HUES64 (cell line): ENCODE measurements around the gene DENND6A.
"Not testable (repeated sequence)": the region's sequence is repeated elsewhere in the genome, so short reads cannot be mapped to it uniquely, and the experiment has no call there.

Experiments used
- H3K27ac ChIP-seq: 2 replicates; pipeline ENCODE4 v1.7.0; 2013; ENCODE audit warnings: low read depth, low read length, inconsistent platforms
- H3K27me3 ChIP-seq: 2 replicates; pipeline ENCODE4 v1.6.1; 2013; ENCODE audit warnings: mild to moderate bottlenecking, low read length; ENCODE audit not compliant: insufficient read depth
- H3K36me3 ChIP-seq: 2 replicates; pipeline ENCODE4 v1.6.1; 2013; ENCODE audit warnings: mild to moderate bottlenecking, low read length; ENCODE audit not compliant: insufficient read depth
- H3K4me1 ChIP-seq: 2 replicates; pipeline ENCODE4 v1.6.1; 2013; ENCODE audit warnings: mild to moderate bottlenecking, low read length, moderate library complexity; ENCODE audit not compliant: insufficient read depth
- H3K4me3 ChIP-seq: 2 replicates; pipeline ENCODE4 v1.5.1; 2013; ENCODE audit warnings: mild to moderate bottlenecking, low read length, moderate library complexity
- H3K9ac ChIP-seq: 2 replicates; pipeline ENCODE4 v1.6.1; 2013; ENCODE audit warnings: mild to moderate bottlenecking, low read depth, low read length
- H3K9me3 ChIP-seq: 2 replicates; pipeline ENCODE4 v1.6.1; 2013; ENCODE audit warnings: low read depth, low read length; ENCODE audit not compliant: insufficient read depth
- WGBS: fragments of 150-250, 120-280 bp; methylation state at CpG from one replicate; pipeline ENCODE4 v1.1.7; 2013; ENCODE audit warnings: missing lambda C conversion rate; 5-methylcytosine and 5-hydroxymethylcytosine counted together

Gene DENND6A

DNA sequence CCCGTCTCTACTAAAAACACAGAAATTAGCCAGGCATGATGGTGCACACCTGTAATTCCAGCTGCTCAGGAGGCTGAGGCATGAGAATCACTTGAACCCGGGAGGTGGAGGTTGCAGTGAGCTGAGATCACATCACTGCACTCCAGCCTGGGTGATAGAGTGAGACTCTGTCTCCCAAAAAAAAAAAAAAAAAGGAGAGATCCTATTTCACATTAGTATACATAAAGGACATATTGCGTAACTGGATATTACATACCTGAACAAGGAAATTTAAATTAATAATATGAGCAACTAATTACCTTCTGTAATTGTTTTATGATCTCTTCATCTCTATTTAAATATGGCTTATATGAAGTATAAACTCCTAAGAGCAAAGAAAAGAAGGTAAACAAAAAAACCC, 58.6 kb downstream of the DENND6A start:
- not testable (repeated sequence) for H3K9me3 ChIP-seq, H3K27ac ChIP-seq, H3K4me1 ChIP-seq, H3K4me3 ChIP-seq, H3K9ac ChIP-seq, H3K27me3 ChIP-seq
- WGBS = 92% methylated on average over 2 of the region's 3 CpGs
- H3K36me3 ChIP-seq = peaks cover 61% of the 10 kb centered on the region

DNA sequence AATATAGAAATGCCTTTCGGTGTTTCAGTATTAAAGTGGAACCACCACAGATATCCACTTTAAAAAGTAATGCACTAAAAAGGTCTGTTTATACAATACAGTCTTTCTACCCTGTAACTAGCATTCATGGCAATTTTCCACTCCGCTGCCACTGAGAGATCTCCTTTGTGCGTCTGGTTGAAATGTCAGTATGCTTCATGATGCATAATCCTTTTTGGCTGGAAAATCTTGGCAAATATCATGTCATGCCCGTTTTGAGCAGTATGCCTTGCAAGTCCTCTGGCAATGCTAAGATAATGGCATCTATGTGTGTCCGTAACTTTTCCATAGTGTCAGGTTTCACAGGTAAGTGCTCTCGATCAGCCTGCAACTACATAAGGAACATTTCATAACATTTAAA, 64.9 kb downstream of the DENND6A start:
- Histone ChIP-seq H3K27me3 (no peaks in the 10 kb centered on the region), H3K9me3 (no peaks in the 10 kb centered on the region), H3K4me1 (no peaks in the 10 kb centered on the region), H3K4me3 (no peak overlapping the region), H3K27ac (no peak overlapping the region), H3K36me3 (peaks cover 65% of the 10 kb centered on the region), H3K9ac (no peak overlapping the region)
- WGBS = 97% methylated on average over 6 of the region's 6 CpGs

GRCh38 chr3:57624801-57625200, 68.1 kb downstream of the DENND6A start:
- Histone ChIP-seq H3K36me3 (peaks cover 43% of the 10 kb centered on the region), H3K27me3 (no peaks in the 10 kb centered on the region), H3K27ac (no peak overlapping the region), H3K4me3 (no peak overlapping the region), H3K9me3 (no peaks in the 10 kb centered on the region), H3K4me1 (no peaks in the 10 kb centered on the region), H3K9ac (no peak overlapping the region)
- 93% methylated on average over 3 of the region's 3 CpGs for WGBS

DNA sequence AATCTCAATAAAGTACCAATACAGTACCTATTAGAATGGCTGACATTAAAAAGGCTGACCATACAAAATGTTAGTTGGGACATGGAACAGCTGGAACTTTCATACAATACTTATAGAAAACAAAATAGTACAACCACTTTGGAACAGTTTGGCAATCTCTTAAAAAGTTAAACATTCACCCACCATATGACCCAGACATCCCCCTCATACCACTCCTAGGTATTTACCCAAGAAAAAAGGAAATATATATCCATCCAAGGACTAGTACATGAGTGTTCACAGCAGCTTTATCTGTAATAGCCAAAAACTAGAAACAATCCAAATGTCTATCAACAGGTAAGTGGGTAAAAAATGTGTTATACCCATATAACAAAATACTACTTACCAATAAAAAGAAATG, 70.5 kb downstream of the DENND6A start:
- H3K27me3 ChIP-seq = no peaks in the 10 kb centered on the region
- H3K9ac ChIP-seq = no peak overlapping the region
- no peaks in the 10 kb centered on the region for H3K4me1 ChIP-seq
- H3K9me3 ChIP-seq = no peaks in the 10 kb centered on the region
- peaks cover 22% of the 10 kb centered on the region for H3K36me3 ChIP-seq
- H3K27ac ChIP-seq = no peak overlapping the region
- no peak overlapping the region for H3K4me3 ChIP-seq

GRCh38 chr3:57617739-57618138, 75.1 kb downstream of the DENND6A start:
- WGBS = 94% methylated on average over 3 of the region's 3 CpGs
- Histone ChIP-seq H3K27ac (no peak overlapping the region), H3K9me3 (no peaks in the 10 kb centered on the region), H3K36me3 (no peaks in the 10 kb centered on the region), H3K4me3 (no peak overlapping the region), H3K27me3 (no peaks in the 10 kb centered on the region), H3K4me1 (no peaks in the 10 kb centered on the region), H3K9ac (no peak overlapping the region)

DNA sequence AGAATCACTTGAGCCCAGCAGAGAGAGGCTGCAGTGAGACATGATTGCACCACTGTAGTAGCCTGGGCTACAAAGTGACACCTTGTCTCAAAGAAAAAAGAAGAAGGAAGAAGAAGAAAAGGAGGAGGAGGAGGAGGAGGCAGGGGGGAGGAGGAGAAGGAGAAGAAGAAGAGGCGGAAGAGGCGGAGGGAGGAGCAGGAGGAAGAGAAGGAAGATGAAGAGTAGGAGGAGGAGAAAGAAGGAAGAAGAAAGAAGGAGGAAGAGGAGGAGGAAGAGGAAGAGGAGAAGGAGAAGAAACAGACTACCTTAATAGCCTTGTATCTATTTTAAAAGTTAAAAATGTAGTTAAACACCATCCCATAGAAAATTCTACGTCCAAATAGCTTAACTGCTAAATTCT, 76.6 kb downstream of the DENND6A start:
- Histone ChIP-seq H3K4me3 (no peak overlapping the region), H3K27ac (no peak overlapping the region), H3K36me3 (no peaks in the 10 kb centered on the region), H3K9me3 (no peaks in the 10 kb centered on the region), H3K9ac (no peak overlapping the region), H3K27me3 (no peaks in the 10 kb centered on the region), H3K4me1 (no peaks in the 10 kb centered on the region)
- 62% methylated on average over 3 of the region's 3 CpGs for WGBS

DNA sequence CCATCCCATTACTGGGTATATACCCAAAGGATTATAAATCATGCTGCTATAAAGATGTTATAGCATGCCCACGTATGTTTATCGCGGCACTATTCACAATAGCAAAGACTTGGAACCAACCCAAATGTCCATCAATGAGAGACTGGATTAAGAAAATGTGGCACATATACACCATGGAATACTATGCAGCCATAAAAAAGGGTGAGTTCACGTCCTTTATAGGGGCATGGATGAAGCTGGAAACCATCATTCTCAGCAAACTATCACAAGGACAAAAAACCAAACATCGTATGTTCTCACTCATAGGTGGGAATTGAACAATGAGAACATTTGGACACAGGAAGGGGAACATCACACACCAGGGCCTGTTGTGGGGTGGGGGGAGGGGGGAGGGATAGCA, 81.0 kb downstream of the DENND6A start:
- H3K4me1 ChIP-seq, H3K36me3 ChIP-seq, H3K9me3 ChIP-seq, H3K9ac ChIP-seq, H3K4me3 ChIP-seq, H3K27me3 ChIP-seq, H3K27ac ChIP-seq: not testable (repeated sequence)
- WGBS = 84% methylated on average over 3 of the region's 5 CpGs

- no peak overlapping the region for H3K9ac ChIP-seq
- no peak overlapping the region for H3K27ac ChIP-seq
- no peaks in the 10 kb centered on the region for H3K4me1 ChIP-seq
- H3K4me3 ChIP-seq = no peak overlapping the region
- no peaks in the 10 kb centered on the region for H3K9me3 ChIP-seq
- H3K27me3 ChIP-seq = no peaks in the 10 kb centered on the region
- 0 out of 2 replicates have a peak, but pooled peaks cover 2% of the 10 kb centered on the region for H3K36me3 ChIP-seq
Measured at GRCh38 chr3:57605683-57606082, 87.2 kb downstream of the DENND6A start.

DNA sequence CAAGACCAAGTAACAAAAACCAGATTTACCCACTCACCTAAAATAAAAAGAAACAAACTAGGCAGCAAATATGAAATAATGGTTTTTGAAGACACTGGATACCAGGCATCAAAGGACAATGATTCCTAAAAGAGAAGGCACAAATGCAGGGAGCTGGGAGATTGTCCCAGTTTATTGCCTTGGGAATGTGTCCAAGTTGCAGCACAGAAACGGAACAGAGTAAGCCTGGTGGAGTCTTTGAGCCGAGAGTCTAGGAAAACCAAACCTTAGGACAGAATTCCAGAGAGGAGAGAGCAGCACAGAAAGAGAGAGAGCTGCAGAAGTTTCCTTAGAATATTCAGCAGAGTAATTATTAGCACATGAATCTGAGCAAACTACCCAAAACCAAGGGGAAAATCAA, 87.9 kb downstream of the DENND6A start:
- H3K27ac ChIP-seq = no peak overlapping the region
- no peaks in the 10 kb centered on the region for H3K9me3 ChIP-seq

DNA sequence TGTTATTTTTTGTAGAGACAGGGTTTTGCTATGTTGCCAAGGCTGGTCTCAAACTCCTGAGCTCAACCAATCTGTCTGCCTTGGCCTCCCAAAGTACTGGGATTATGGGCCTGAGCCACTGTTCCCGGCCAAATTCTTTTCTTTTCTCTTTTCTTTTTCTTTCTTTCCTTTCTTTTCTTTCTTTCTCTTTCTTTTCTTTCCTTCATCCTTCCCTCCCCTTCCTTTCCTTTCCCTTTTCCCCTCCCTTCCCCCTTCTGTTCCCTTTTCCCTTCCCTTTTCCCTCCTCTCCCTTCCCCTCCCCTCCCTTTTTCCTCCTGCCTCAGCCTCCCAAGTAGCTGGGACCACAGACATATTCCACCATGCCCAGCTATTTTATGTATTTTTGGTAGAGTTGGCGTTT, 92.7 kb downstream of the DENND6A start:
- H3K27me3 ChIP-seq = no peaks in the 10 kb centered on the region
- H3K9me3 ChIP-seq = no peaks in the 10 kb centered on the region
- peaks cover 5% of the 10 kb centered on the region; the same call in 1 of the 2 replicates for H3K36me3 ChIP-seq
- peaks cover 12% of the 10 kb centered on the region for H3K4me1 ChIP-seq
- H3K9ac ChIP-seq = no peak overlapping the region
- H3K27ac ChIP-seq = no peak overlapping the region
- 95% methylated on average over 2 of the region's 2 CpGs for WGBS
- no peak overlapping the region for H3K4me3 ChIP-seq

More for the DNA sequence above, 87.9 kb downstream of the DENND6A start:
- 84% methylated on average over 2 of the region's 2 CpGs for WGBS
- Histone ChIP-seq H3K27me3 (no peaks in the 10 kb centered on the region), H3K4me3 (no peak overlapping the region), H3K36me3 (0 out of 2 replicates have a peak, but pooled peaks cover 2% of the 10 kb centered on the region), H3K4me1 (no peaks in the 10 kb centered on the region), H3K9ac (no peak overlapping the region)

DNA sequence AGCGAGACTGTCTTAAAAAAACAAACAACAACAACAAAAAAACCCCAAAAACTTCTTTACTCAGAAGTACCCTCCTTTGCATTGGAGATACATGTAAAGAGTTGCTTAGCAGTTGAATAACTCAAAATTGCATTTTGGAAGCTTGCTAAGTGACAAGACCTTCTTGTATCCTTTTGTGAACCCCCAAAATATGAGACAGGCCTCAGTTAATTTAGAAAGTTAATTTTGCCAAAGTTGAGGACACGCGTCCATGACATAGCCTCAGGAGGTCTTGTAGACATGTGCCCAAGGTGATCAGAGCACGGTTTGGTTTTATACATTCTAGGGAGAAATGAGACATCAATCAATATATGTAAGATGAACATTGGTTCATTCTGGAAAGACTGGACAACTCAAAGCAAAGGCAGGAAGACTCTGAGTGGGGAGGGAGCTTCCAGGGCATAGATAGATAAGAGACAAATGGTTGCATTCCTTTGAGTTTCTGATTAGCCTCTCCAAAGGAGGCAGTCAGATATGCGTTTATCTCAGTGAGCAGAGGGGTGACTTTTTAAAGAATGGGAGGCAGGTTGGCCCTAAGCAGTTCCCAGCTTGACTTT, 94.0 kb downstream of the DENND6A start:
- no peaks in the 10 kb centered on the region for H3K9me3 ChIP-seq
- H3K9ac ChIP-seq = peak overlapping the region; percentile 78
- no peaks in the 10 kb centered on the region for H3K27me3 ChIP-seq
- peaks cover 16% of the 10 kb centered on the region for H3K4me1 ChIP-seq
- peak overlapping the region; percentile 56 for H3K27ac ChIP-seq
- WGBS = 70% methylated on average over 5 of the region's 5 CpGs
- peaks cover 16% of the 10 kb centered on the region; the same call in 1 of the 2 replicates for H3K36me3 ChIP-seq
- H3K4me3 ChIP-seq = peak overlapping the region; percentile 76
